RWPE1 (cell line): ENCODE data around the gene MRPL44.

Source experiments
- CTCF ChIA-PET: fragments of 350-600 bp; sonication (Branson Sonifier 250); formaldehyde crosslinking; extraction: SDS; loops from one replicate; lab custom pipeline; 2021; lab: Yijun Ruan, JAX
- POLR2A ChIA-PET: fragments of 400-600 bp; formaldehyde crosslinking; extraction: SDS; loops from one replicate; lab custom pipeline; 2020; ENCODE audit warnings: antibody characterized with exemption; ENCODE audit not compliant: low non-redundant PET; lab: Yijun Ruan, JAX
- DNase-seq: peaks from one replicate; pipeline ENCODE4 v3.0.0; 2012; ENCODE audit warnings: low spot score
- H3K27ac ChIP-seq: fragments of 450-650 bp; 2 replicates; pipeline ENCODE4 v1.5.1; 2017
- TF ChIP-seq, protein P1 (sequence below): fragments of 450-650 bp; conservative IDR thresholded peaks from 2 replicates; pipeline ENCODE4 v1.5.1; 2017; ENCODE audit warnings: low read depth, mild to moderate bottlenecking

Gene MRPL44

DNA sequence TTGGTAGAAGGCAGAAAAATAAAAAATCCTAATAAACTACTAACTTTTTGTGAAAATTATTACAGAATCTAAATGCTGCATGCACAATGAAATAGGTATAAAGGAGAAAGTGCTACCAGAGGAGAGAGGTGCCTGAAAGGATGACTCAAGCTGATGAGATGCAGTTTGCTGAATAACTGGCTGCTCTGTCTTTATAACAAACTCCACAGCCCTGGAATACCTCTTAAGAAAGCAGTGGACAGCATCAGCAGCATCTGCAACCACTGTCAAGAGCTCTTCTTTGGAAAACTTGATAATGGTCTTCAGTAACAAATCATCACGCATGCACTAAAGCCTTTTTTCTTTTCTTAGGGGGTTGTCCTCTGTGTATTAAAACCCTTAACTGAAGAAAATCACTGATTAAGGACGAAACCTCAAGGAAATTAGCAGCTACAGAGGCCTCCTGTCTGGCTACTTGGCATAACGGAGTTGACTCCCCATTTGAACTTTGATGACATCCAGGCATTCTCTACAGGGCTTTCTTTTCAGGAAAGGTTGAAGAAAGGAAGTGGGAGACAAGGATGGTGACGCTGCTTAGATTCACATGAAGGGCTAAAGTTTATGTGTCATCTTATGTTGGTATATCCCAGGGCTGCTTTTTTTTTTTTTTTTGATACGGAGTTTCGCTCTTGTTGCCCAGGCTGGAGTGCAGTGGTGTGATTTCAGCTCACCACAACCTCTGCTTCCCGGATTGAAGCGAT lies 40.9 kb upstream of the MRPL44 start:
- DNase-seq, result no peak
- TF ChIP-seq, protein P1, sequence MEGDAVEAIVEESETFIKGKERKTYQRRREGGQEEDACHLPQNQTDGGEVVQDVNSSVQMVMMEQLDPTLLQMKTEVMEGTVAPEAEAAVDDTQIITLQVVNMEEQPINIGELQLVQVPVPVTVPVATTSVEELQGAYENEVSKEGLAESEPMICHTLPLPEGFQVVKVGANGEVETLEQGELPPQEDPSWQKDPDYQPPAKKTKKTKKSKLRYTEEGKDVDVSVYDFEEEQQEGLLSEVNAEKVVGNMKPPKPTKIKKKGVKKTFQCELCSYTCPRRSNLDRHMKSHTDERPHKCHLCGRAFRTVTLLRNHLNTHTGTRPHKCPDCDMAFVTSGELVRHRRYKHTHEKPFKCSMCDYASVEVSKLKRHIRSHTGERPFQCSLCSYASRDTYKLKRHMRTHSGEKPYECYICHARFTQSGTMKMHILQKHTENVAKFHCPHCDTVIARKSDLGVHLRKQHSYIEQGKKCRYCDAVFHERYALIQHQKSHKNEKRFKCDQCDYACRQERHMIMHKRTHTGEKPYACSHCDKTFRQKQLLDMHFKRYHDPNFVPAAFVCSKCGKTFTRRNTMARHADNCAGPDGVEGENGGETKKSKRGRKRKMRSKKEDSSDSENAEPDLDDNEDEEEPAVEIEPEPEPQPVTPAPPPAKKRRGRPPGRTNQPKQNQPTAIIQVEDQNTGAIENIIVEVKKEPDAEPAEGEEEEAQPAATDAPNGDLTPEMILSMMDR, result no peak
- ChIA-PET CTCF (no interaction called here), POLR2A (no interaction called here)
- no peak overlapping the region for H3K27ac ChIP-seq

- TF ChIP-seq, protein P1, result no peak
- no peak for DNase-seq
- ChIA-PET CTCF (no interaction called here), POLR2A (no interaction called here)
- H3K27ac ChIP-seq, result no peak overlapping the region
Measured at GRCh38 chr2:223918671-223919134, 38.6 kb upstream of the MRPL44 start.

GRCh38 chr2:223920109-223920508 lies 37.2 kb upstream of the MRPL44 start:
- H3K27ac ChIP-seq, result no peak overlapping the region
- CTCF ChIA-PET, result no interaction called here
- TF ChIP-seq, protein P1, result no peak
- POLR2A ChIA-PET, result no interaction called here
- DNase-seq, result no peak

DNA sequence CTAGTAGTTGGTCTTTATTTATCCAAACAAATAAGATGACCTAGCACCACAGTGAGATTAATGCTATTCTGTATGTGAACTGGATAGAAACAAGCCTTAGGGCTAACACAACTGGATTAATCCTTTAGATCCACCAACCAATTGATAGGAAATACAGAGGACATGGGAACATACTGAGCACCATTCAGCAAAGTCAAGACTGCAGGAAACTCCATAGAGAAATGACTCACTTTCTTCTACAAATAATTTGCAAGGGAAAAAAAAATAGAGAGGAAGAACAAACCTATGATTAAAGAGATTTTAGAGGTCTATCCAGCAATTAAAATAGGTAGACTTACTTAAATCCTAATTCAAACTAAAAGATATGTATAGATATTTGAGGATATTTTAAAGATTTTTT lies 36.1 kb upstream of the MRPL44 start:
- H3K27ac ChIP-seq, result no peak overlapping the region
- CTCF ChIA-PET, result no interaction called here
- POLR2A ChIA-PET, result no interaction called here
- DNase-seq, result no peak
- TF ChIP-seq, protein P1, result no peak

- TF ChIP-seq, protein P1, result no peak
- ChIA-PET CTCF (interaction anchor here (0.6 kb wide), 1 partner anchor 8 kb away, joined by 4 read pairs; no protein-coding TSS in a partner anchor), POLR2A (no interaction called here)
- H3K27ac ChIP-seq, result no peak overlapping the region
- DNase-seq, result no peak
Measured at GRCh38 chr2:223922308-223922707, 35.0 kb upstream of the MRPL44 start.

DNA sequence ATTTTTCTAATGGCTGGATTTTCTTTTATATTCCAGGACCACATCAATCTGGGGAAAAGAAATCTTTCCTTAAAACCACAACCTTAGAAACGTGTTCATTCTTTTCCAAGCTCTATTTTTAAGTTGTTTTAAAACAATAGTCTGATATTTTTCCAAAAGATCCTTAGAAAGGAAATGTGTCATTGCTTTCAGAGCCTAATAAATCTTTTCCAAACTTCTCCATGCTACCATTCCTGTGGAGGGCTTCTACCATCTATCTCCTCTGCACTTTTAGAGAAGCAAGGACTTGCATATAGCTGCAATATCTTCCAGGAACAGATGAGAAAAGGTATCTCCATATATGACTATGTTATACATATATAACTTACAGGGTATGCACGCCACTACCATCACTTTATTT lies 33.3 kb upstream of the MRPL44 start:
- no peak for DNase-seq
- ChIA-PET CTCF (no interaction called here), POLR2A (no interaction called here)
- 0 out of 2 replicates have a peak overlapping the region, but pooled peaks have one; percentile 21 for H3K27ac ChIP-seq
- TF ChIP-seq, protein P1, result no peak
